HEK293 (cell line): ENCODE results near the gene DPYSL3.

Experiments used
- CTCF ChIA-PET: fragments of 350-600 bp; formaldehyde crosslinking; extraction: SDS; loops from one replicate; lab custom pipeline; 2021; ENCODE audit warnings: antibody characterized with exemption; lab: Yijun Ruan, JAX
- POLR2A ChIA-PET: fragments of 300-600 bp; formaldehyde crosslinking; extraction: SDS; loops from one replicate; lab custom pipeline; 2020; ENCODE audit warnings: antibody characterized with exemption, inconsistent platforms; lab: Yijun Ruan, JAX
- H3K27ac ChIP-seq: fragments of 200-500 bp; sonication (Bioruptor generic); 2 replicates; pipeline ENCODE4 v1.5.1; 2014; ENCODE audit warnings: low read depth, low read length, control low read depth, inconsistent platforms; ENCODE audit errors: extremely low read depth
- H3K36me3 ChIP-seq, 2 experiments: fragments of 200-500 bp in 1 of 2; sonication (Bioruptor generic) in 1 of 2; 1 replicate in 1 of 2; 2 replicates in 1 of 2; pipeline ENCODE4 v1.5.1; 2014 to 2017; ENCODE audit warnings: inconsistent platforms in 2 of 2, low read length in 2 of 2; ENCODE audit not compliant: control insufficient read depth in 2 of 2, insufficient read depth in 1 of 2
- H3K4me1 ChIP-seq: fragments of 200-500 bp; sonication (Bioruptor generic); 2 replicates; pipeline ENCODE4 v1.5.1; 2014; ENCODE audit warnings: mild to moderate bottlenecking, low read length, inconsistent platforms; ENCODE audit not compliant: control insufficient read depth, insufficient read depth
- H3K4me3 ChIP-seq: 2 replicates; pipeline ENCODE4 v1.5.1; 2011; ENCODE audit warnings: low read depth, mild to moderate bottlenecking, control low read depth, low read length, moderate library complexity
- H3K9me3 ChIP-seq: fragments of 200-500 bp; sonication (Bioruptor generic); 2 replicates; pipeline ENCODE4 v1.5.1; 2014; ENCODE audit warnings: low read depth, low read length, inconsistent platforms; ENCODE audit not compliant: control insufficient read depth, insufficient read depth
- BCL11B ChIP-seq: fragments of 450-650 bp; formaldehyde crosslinking; IDR thresholded peaks from 2 replicates; pipeline ENCODE4 v1.5.1; 2016; ENCODE audit warnings: low read depth, missing biosample characterization, missing genetic modification characterization
- CTCF ChIP-seq: fragments of 450-650 bp; formaldehyde crosslinking; IDR thresholded peaks from 2 replicates; pipeline ENCODE4 v1.5.1; 2016; ENCODE audit warnings: missing biosample characterization, missing genetic modification characterization
- GFI1B ChIP-seq: fragments of 450-650 bp; formaldehyde crosslinking; IDR thresholded peaks from 2 replicates; pipeline ENCODE4 v1.5.1; 2016; ENCODE audit warnings: missing biosample characterization, missing genetic modification characterization
- GLI2 ChIP-seq: fragments of 450-650 bp; formaldehyde crosslinking; IDR thresholded peaks from 2 replicates; pipeline ENCODE4; 2017; ENCODE audit warnings: missing biosample characterization, missing genetic modification characterization, low read depth, borderline replicate concordance
- KLF9 ChIP-seq: fragments of 450-650 bp; formaldehyde crosslinking; IDR thresholded peaks from 2 replicates; pipeline ENCODE4 v1.5.1; 2016; ENCODE audit warnings: missing biosample characterization, missing genetic modification characterization, low read depth
- OSR2 ChIP-seq: fragments of 450-650 bp; formaldehyde crosslinking; IDR thresholded peaks from 2 replicates; pipeline ENCODE4 v1.5.1; 2016; ENCODE audit warnings: missing biosample characterization, missing genetic modification characterization
- SETDB1 ChIP-seq: IDR thresholded peaks from one replicate; pipeline ENCODE4 v1.6.1; 2017; ENCODE audit warnings: mild to moderate bottlenecking, low read length, moderate library complexity, mixed read lengths; ENCODE audit not compliant: insufficient read length
- WT1 ChIP-seq: fragments of 450-650 bp; formaldehyde crosslinking; IDR thresholded peaks from 2 replicates; pipeline ENCODE4 v1.5.1; 2016; ENCODE audit warnings: missing biosample characterization, missing genetic modification characterization
- ZBTB20 ChIP-seq: fragments of 450-650 bp; formaldehyde crosslinking; IDR thresholded peaks from 2 replicates; pipeline ENCODE4 v1.5.1; 2016; ENCODE audit warnings: missing biosample characterization, missing genetic modification characterization
- ZBTB8A ChIP-seq: fragments of 450-650 bp; formaldehyde crosslinking; IDR thresholded peaks from 2 replicates; pipeline ENCODE4 v1.5.1; 2016; ENCODE audit warnings: missing biosample characterization, missing genetic modification characterization
- ZFP37 ChIP-seq: fragments of 450-650 bp; formaldehyde crosslinking; IDR thresholded peaks from 2 replicates; pipeline ENCODE4 v1.5.1; 2016; ENCODE audit warnings: missing biosample characterization, missing genetic modification characterization
- ZNF175 ChIP-seq: fragments of 450-650 bp; formaldehyde crosslinking; IDR thresholded peaks from 2 replicates; pipeline ENCODE4 v1.5.1; 2016; ENCODE audit warnings: missing biosample characterization, missing genetic modification characterization
- ZNF239 ChIP-seq: fragments of 450-650 bp; formaldehyde crosslinking; IDR thresholded peaks from 2 replicates; pipeline ENCODE4 v1.5.1; 2016; ENCODE audit warnings: missing biosample characterization, missing genetic modification characterization
- ZNF248 ChIP-seq: fragments of 450-650 bp; formaldehyde crosslinking; IDR thresholded peaks from 2 replicates; pipeline ENCODE4 v1.5.1; 2017; ENCODE audit warnings: missing biosample characterization, missing genetic modification characterization
- ZNF501 ChIP-seq: fragments of 450-650 bp; formaldehyde crosslinking; IDR thresholded peaks from 2 replicates; pipeline ENCODE4 v1.5.1; 2016; ENCODE audit warnings: missing biosample characterization, missing genetic modification characterization
- ZNF518A ChIP-seq: fragments of 450-650 bp; formaldehyde crosslinking; conservative IDR thresholded peaks from 2 replicates; pipeline ENCODE4 v1.5.1; 2016; ENCODE audit warnings: low read depth, missing biosample characterization, missing genetic modification characterization
- ZNF548 ChIP-seq: fragments of 450-650 bp; formaldehyde crosslinking; IDR thresholded peaks from 2 replicates; pipeline ENCODE4 v1.5.1; 2016; ENCODE audit warnings: missing biosample characterization, missing genetic modification characterization
- ZNF555 ChIP-seq: fragments of 450-650 bp; formaldehyde crosslinking; conservative IDR thresholded peaks from 2 replicates; pipeline ENCODE4 v1.5.1; 2017; ENCODE audit warnings: missing biosample characterization, mild to moderate bottlenecking, missing genetic modification characterization, inconsistent platforms
- ZNF629 ChIP-seq: fragments of 450-650 bp; formaldehyde crosslinking; IDR thresholded peaks from 2 replicates; pipeline ENCODE4 v1.5.1; 2017; ENCODE audit warnings: missing biosample characterization, missing genetic modification characterization
- ZNF701 ChIP-seq: fragments of 450-650 bp; formaldehyde crosslinking; IDR thresholded peaks from 2 replicates; pipeline ENCODE4 v1.5.1; 2016; ENCODE audit warnings: missing biosample characterization, missing genetic modification characterization
- ZSCAN5A ChIP-seq: fragments of 450-650 bp; formaldehyde crosslinking; IDR thresholded peaks from 2 replicates; pipeline ENCODE4 v1.5.1; 2016; ENCODE audit warnings: missing biosample characterization, missing genetic modification characterization

Gene DPYSL3

GRCh38 chr5:147404706-147405105 lies 105.2 kb downstream of the DPYSL3 start:
- Histone ChIP-seq H3K27ac (no peak overlapping the region), H3K36me3 (peaks cover 0 to 30% of the 10 kb centered on the region in 2 experiments; a peak in 1 of 3 replicates), H3K4me3 (no peak overlapping the region), H3K4me1 (no peaks in the 10 kb centered on the region), H3K9me3 (no peaks in the 10 kb centered on the region)
- ChIA-PET CTCF (interaction anchor here (0.7 to 1.2 kb wide), 2 partner anchors 14 to 117 kb away, joined by 3 read pairs; no protein-coding TSS in a partner anchor), POLR2A (no interaction called here)
- no peak for TF ChIP-seq SETDB1
- no peak for TF ChIP-seq ZBTB8A
- no peak for TF ChIP-seq WT1 (tag by site-specific recombination)
- TF ChIP-seq ZNF555 (tag by site-specific recombination) = no peak

- Histone ChIP-seq H3K9me3 (no peaks in the 10 kb centered on the region), H3K4me1 (no peaks in the 10 kb centered on the region), H3K4me3 (no peak overlapping the region), H3K27ac (no peak overlapping the region), H3K36me3 (peaks cover 0 to 31% of the 10 kb centered on the region in 2 experiments; a peak in 1 of 3 replicates)
- CTCF ChIA-PET = interaction anchor here (0.7 to 1.2 kb wide), 3 partner anchors 13 to 116 kb away, joined by 3 read pairs; no protein-coding TSS in a partner anchor
- TF ChIP-seq GFI1B (tag by site-specific recombination) (no peak), ZSCAN5A (tag by site-specific recombination) (no peak), ZFP37 (tag by site-specific recombination) (no peak), ZBTB20 (tag by site-specific recombination) (no peak), ZNF518A (tag by site-specific recombination) (no peak), ZNF175 (no peak), ZNF701 (tag by site-specific recombination) (no peak), OSR2 (tag by site-specific recombination) (no peak), GLI2 (tag by site-specific recombination) (no peak)
- POLR2A ChIA-PET = no interaction called here
Measured at GRCh38 chr5:147403651-147404640, 105.9 kb downstream of the DPYSL3 start.

GRCh38 chr5:147400881-147401280 lies 109.0 kb downstream of the DPYSL3 start:
- Histone ChIP-seq H3K36me3 (peaks cover 1 to 44% of the 10 kb centered on the region in 2 experiments; a peak in 2 of 3 replicates), H3K4me1 (no peaks in the 10 kb centered on the region), H3K27ac (no peak overlapping the region), H3K9me3 (no peaks in the 10 kb centered on the region), H3K4me3 (no peak overlapping the region)
- ChIA-PET CTCF (interaction anchor here (1.4 kb wide), 1 partner anchor 212 kb away, joined by 3 read pairs; no protein-coding TSS in a partner anchor), POLR2A (no interaction called here)
- TF ChIP-seq CTCF (tag by site-specific recombination) = no peak
- TF ChIP-seq ZNF239 = no peak
- no peak for TF ChIP-seq ZNF501 (tag by site-specific recombination)
- no peak for TF ChIP-seq ZNF248 (tag by site-specific recombination)
- TF ChIP-seq ZBTB20 (tag by site-specific recombination) = no peak
- no peak for TF ChIP-seq ZNF555 (tag by site-specific recombination)
- no peak for TF ChIP-seq ZNF629 (tag by site-specific recombination)
- no peak for TF ChIP-seq BCL11B (tag by site-specific recombination)
- no peak for TF ChIP-seq KLF9 (tag by site-specific recombination)
- no peak for TF ChIP-seq ZNF548
